Testis (tissue), 3 donors: Measurements from ENCODE around the gene GOLGA7B. TPM values are rescaled to one million over a fixed set of nuclear protein-coding genes. Genes with fewer than 3 reads are reported as not detected.

Experiments used
- DNase-seq: peaks from one replicate; pipeline ENCODE4 v3.0.0-alpha.2; 2019
- H3K27ac ChIP-seq, 2 donors: fragments of 200-600 bp; sonication (generic); one replicate each; pipeline ENCODE4 v1.5.1; 2019
- H3K27me3 ChIP-seq: fragments of 200-600 bp; sonication (generic); one replicate; pipeline ENCODE4 v1.5.1; 2019
- H3K36me3 ChIP-seq: fragments of 200-600 bp; sonication (generic); one replicate; pipeline ENCODE4 v1.5.1; 2017; ENCODE audit warnings: low read depth; ENCODE audit errors: missing control alignments
- H3K4me1 ChIP-seq: fragments of 200-600 bp; sonication (generic); one replicate; pipeline ENCODE4 v1.5.1; 2019
- H3K4me3 ChIP-seq, 2 donors: fragments of 200-600 bp; sonication (generic); one replicate each; pipeline ENCODE4 v1.5.1; 2017 to 2019
- H3K9me3 ChIP-seq: fragments of 200-600 bp; sonication (generic); one replicate; pipeline ENCODE4 v1.5.1; 2017
- CTCF ChIP-seq, 3 experiments: fragments of 450-650 bp in 2 of 3; fragments of 200-600 bp in 1 of 3; sonication (generic) in 1 of 3; IDR thresholded peaks; one replicate each; pipeline ENCODE4 v1.5.1; 2016 to 2019; ENCODE audit warnings: antibody characterized with exemption in 3 of 3, mild to moderate bottlenecking in 2 of 3, moderate library complexity in 1 of 3
- POLR2A ChIP-seq: fragments of 450-650 bp; IDR thresholded peaks from one replicate; pipeline ENCODE4 v1.6.1; 2017; ENCODE audit warnings: antibody characterized with exemption, mild to moderate bottlenecking, moderate library complexity
- WGBS, 2 donors: methylation state at CpG; one replicate each; pipeline ENCODE4 v1.1.5; 2018; 5-methylcytosine and 5-hydroxymethylcytosine counted together
- intact Hi-C: fragments of 100-400 bp; cut with DNase I; formaldehyde crosslinking; loops from one replicate; pipeline ENCODE4 v1.15.1; 2023; ENCODE audit warnings: low total_unique reads
- polyA plus RNA-seq: library from polyadenylated mRNA; stranded (reverse); fragments of 350-450 nt; fragmentation: Illumina TruSeq; extraction: RNeasy Lipid Tissue Mini Kit (QIAGEN cat#74804); gene quantifications from one replicate; pipeline ENCODE4 v1.2.3, GENCODE V29; 2014; ENCODE audit warnings: low read depth, low replicate concordance; ENCODE audit not compliant: insufficient read depth
- total RNA-seq, 2 donors: library from RNA; depleted of rRNA; stranded (reverse); fragments of >200 nt; gene quantifications; one replicate each; pipeline ENCODE4 v1.2.3, GENCODE V29; 2016

GOLGA7B gene
- total and polyA plus RNA-seq, 3 donors from 2014 or later: 1.1 to 1.3 (median 1.1) TPM

- intact Hi-C loops: no loop called here
- TF ChIP-seq CTCF (IDR thresholded peaks at IDR 0.05) (no peak), POLR2A (no peak)
- Histone ChIP-seq H3K9me3 (no peaks in the 10 kb centered on the region), H3K27me3 (no peaks in the 10 kb centered on the region), H3K4me1 (no peaks in the 10 kb centered on the region), H3K27ac (no peak overlapping the region), H3K4me3 (no peak overlapping the region), H3K36me3 (no peaks in the 10 kb centered on the region)
- DNase-seq: no peak
- WGBS, 2 donors: 79 to 95% methylated on average over 5 of the region's 5 CpGs
These were observed 34.6 kb upstream of the GOLGA7B start for GRCh38 chr10:97814996-97815395.

- Histone ChIP-seq H3K4me1 (no peaks in the 10 kb centered on the region), H3K9me3 (no peaks in the 10 kb centered on the region), H3K27ac (no peak overlapping the region), H3K27me3 (no peaks in the 10 kb centered on the region), H3K36me3 (no peaks in the 10 kb centered on the region), H3K4me3 (no peak overlapping the region)
- no peak for DNase-seq
- intact Hi-C loops: no loop called here
- 87 to 96% methylated on average over 4 of the region's 4 CpGs for WGBS, 2 donors
- TF ChIP-seq CTCF (IDR thresholded peaks at IDR 0.05) (no peak), POLR2A (no peak)
These were observed 33.0 kb upstream of the GOLGA7B start for GRCh38 chr10:97816609-97817008.

- no peaks in the 10 kb centered on the region for H3K27me3 ChIP-seq
- H3K9me3 ChIP-seq: no peaks in the 10 kb centered on the region
- no peaks in the 10 kb centered on the region for H3K36me3 ChIP-seq
- TF ChIP-seq CTCF (IDR thresholded peaks at IDR 0.05) (no peak), POLR2A (no peak)
- H3K4me1 ChIP-seq: no peaks in the 10 kb centered on the region
- no peak for DNase-seq
- H3K4me3 ChIP-seq: no peak overlapping the region
- no peak overlapping the region for H3K27ac ChIP-seq
- intact Hi-C loops: no loop called here
These were observed 31.1 kb upstream of the GOLGA7B start for GRCh38 chr10:97818572-97818971.

- 90% methylated on average over 8 of the region's 8 CpGs for WGBS, 2 donors
- Histone ChIP-seq H3K4me3 (no peak overlapping the region), H3K27ac (no peak overlapping the region), H3K4me1 (no peaks in the 10 kb centered on the region), H3K27me3 (no peaks in the 10 kb centered on the region), H3K9me3 (no peaks in the 10 kb centered on the region), H3K36me3 (no peaks in the 10 kb centered on the region)
- DNase-seq: no peak
- intact Hi-C loops: no loop called here
- TF ChIP-seq CTCF (IDR thresholded peaks at IDR 0.05) (no peak), POLR2A (no peak)
These were observed 29.4 kb upstream of the GOLGA7B start for GRCh38 chr10:97820096-97820704.

- TF ChIP-seq POLR2A (no peak), CTCF (IDR thresholded peaks at IDR 0.05) (no peak)
- no peaks in the 10 kb centered on the region for H3K4me1 ChIP-seq
- intact Hi-C loops: no loop called here
- no peak overlapping the region for H3K27ac ChIP-seq
- 74 to 77% methylated on average over 9 of the region's 9 CpGs for WGBS, 2 donors
- no peaks in the 10 kb centered on the region for H3K27me3 ChIP-seq
- no peaks in the 10 kb centered on the region for H3K9me3 ChIP-seq
- no peaks in the 10 kb centered on the region for H3K36me3 ChIP-seq
- H3K4me3 ChIP-seq: no peak overlapping the region
- DNase-seq: no peak
These were observed 28.2 kb upstream of the GOLGA7B start for GRCh38 chr10:97821308-97822038.
